HCT116 (cell line): Measurements from ENCODE around the gene SH2B2. TPM values are rescaled to one million over a fixed set of nuclear protein-coding genes. Genes with fewer than 3 reads are reported as not detected.
A peak's percentile ranks its signal among the peaks of the same experiment; 100 is the strongest.

Experiments used
- ATAC-seq: fragments of 200-7000 bp; cut with Tn5 transposase; 2 replicates; pipeline ENCODE4 v1.9.1; 2020; ENCODE audit warnings: mild to moderate bottlenecking, moderate library complexity
- BruUV-seq: library from RNA; stranded (reverse); fragments of 400-500 nt; replicated peaks from 2 replicates; lab custom pipeline; 2021; lab: Mats Ljungman, UMichigan
- CTCF ChIA-PET: fragments of 300-600 bp; sonication (Branson Sonifier 250); formaldehyde crosslinking; loops from one replicate; lab custom pipeline; 2021; ENCODE audit warnings: antibody characterized with exemption; lab: Charles Lee
- POLR2A ChIA-PET: fragments of 300-600, 350-600 bp; sonication (Branson Sonifier 250); formaldehyde crosslinking; loops from one replicate; lab custom pipeline; 2021; ENCODE audit warnings: antibody characterized with exemption; lab: Charles Lee
- RAD21 ChIA-PET, 2 experiments: fragments of 300-600 bp; sonication (Branson Sonifier 250); formaldehyde crosslinking; loops; one replicate each; lab custom pipeline; 2023; ENCODE audit warnings: low total read pairs in 2 of 2; ENCODE audit not compliant: uncharacterized antibody in 2 of 2, unreplicated experiment in 2 of 2, low non-redundant PET in 1 of 2; lab: Charles Lee
- DNase-seq: peaks from one replicate; pipeline ENCODE4 v3.0.0-alpha.2; 2010; ENCODE audit warnings: low read depth, low spot score
- H2AFZ ChIP-seq: fragments of 200-600 bp; shearing (Covaris generic), sonication (generic); 2 replicates; pipeline ENCODE4 v1.6.1; 2017; ENCODE audit warnings: low read depth, mixed run types, mixed read lengths, antibody characterized with exemption, low read length; ENCODE audit not compliant: poor library complexity, severe bottlenecking
- H3K27ac ChIP-seq: 2 replicates; pipeline ENCODE4 v1.5.1; 2012; ENCODE audit warnings: low read depth, low read length
- H3K27me3 ChIP-seq: fragments of 200-600 bp; sonication (generic); 2 replicates; pipeline ENCODE4 v1.6.1; 2016; ENCODE audit warnings: mixed run types, low read length, mixed read lengths; ENCODE audit not compliant: insufficient read depth
- H3K36me3 ChIP-seq, 2 experiments: fragments of 200-500 bp in 1 of 2; fragments of 200-600 bp in 1 of 2; sonication (Bioruptor generic) in 1 of 2; sonication (generic) in 1 of 2; 2 replicates each; pipeline versions ENCODE4 v1.5.1 to v1.6.1; 2014 to 2016; ENCODE audit warnings: low read length in 2 of 2, inconsistent platforms in 1 of 2, mixed read lengths in 1 of 2, mixed run types in 1 of 2; ENCODE audit not compliant: insufficient read depth in 2 of 2, control insufficient read depth in 1 of 2
- H3K4me1 ChIP-seq, 2 experiments: fragments of 200-600 bp in 1 of 2; sonication (generic) in 1 of 2; 2 replicates each; pipeline versions ENCODE4 v1.5.1 to v1.6.1; 2012 to 2017; ENCODE audit warnings: low read length in 2 of 2, inconsistent platforms in 1 of 2, mild to moderate bottlenecking in 1 of 2, mixed read lengths in 1 of 2, mixed run types in 1 of 2, moderate library complexity in 1 of 2; ENCODE audit not compliant: insufficient read depth in 2 of 2, control insufficient read depth in 1 of 2
- H3K4me2 ChIP-seq: fragments of 200-600 bp; sonication (generic); 2 replicates; pipeline ENCODE4 v1.6.1; 2017; ENCODE audit warnings: mixed run types, low read length, mixed read lengths
- H3K4me3 ChIP-seq, 2 experiments: fragments of 200-600 bp in 1 of 2; sonication (generic) in 1 of 2; replicated peaks in 1 of 2; 2 replicates each; pipeline ENCODE4 v1.5.1; 2011 to 2016; ENCODE audit warnings: low read length in 2 of 2, control low read depth in 1 of 2, low read depth in 1 of 2, mild to moderate bottlenecking in 1 of 2, mixed read lengths in 1 of 2, mixed run types in 1 of 2
- H3K79me2 ChIP-seq: fragments of 200-600 bp; sonication (generic); 2 replicates; pipeline ENCODE4 v1.6.1; 2017; ENCODE audit warnings: mild to moderate bottlenecking, mixed run types, low read length, moderate library complexity, mixed read lengths; ENCODE audit not compliant: insufficient read depth
- H3K9ac ChIP-seq: fragments of 200-600 bp; sonication (generic); 2 replicates; pipeline ENCODE4 v1.6.1; 2016; ENCODE audit warnings: low read length, mixed read lengths
- H3K9me2 ChIP-seq: fragments of 200-600 bp; sonication (generic), shearing (Covaris generic); 2 replicates; pipeline ENCODE4 v1.6.1; 2017; ENCODE audit warnings: mixed run types, mild to moderate bottlenecking, moderate library complexity; ENCODE audit not compliant: insufficient read depth
- H3K9me3 ChIP-seq, 2 experiments: fragments of 200-500 bp in 1 of 2; fragments of 200-600 bp in 1 of 2; sonication (Bioruptor generic) in 1 of 2; sonication (generic) in 1 of 2; 2 replicates each; pipeline ENCODE4 v1.6.1; 2014 to 2017; ENCODE audit warnings: low read length in 2 of 2, mixed read lengths in 2 of 2, inconsistent platforms in 1 of 2, low read depth in 1 of 2, mild to moderate bottlenecking in 1 of 2, mixed run types in 1 of 2, moderate library complexity in 1 of 2; ENCODE audit not compliant: control insufficient read depth in 1 of 2, insufficient read depth in 1 of 2
- H4K20me1 ChIP-seq: fragments of 200-600 bp; sonication (generic), shearing (Covaris generic); 2 replicates; pipeline ENCODE4 v1.6.1; 2017; ENCODE audit warnings: mixed run types, mild to moderate bottlenecking, moderate library complexity; ENCODE audit not compliant: insufficient read depth
- CBX3 ChIP-seq: IDR thresholded peaks from 2 replicates; pipeline ENCODE4 v1.6.1; 2012; ENCODE audit warnings: low read depth
- CTCF ChIP-seq, 3 experiments: fragments of 200-600 bp in 1 of 3; sonication (generic) in 1 of 3; IDR thresholded peaks in 2 of 3; conservative IDR thresholded peaks in 1 of 3; 2 replicates each; pipeline ENCODE4 v1.5.1; 2012 to 2017; ENCODE audit warnings: low read depth in 2 of 3, low read length in 2 of 3, antibody characterized with exemption in 1 of 3, borderline replicate concordance in 1 of 3, control low read depth in 1 of 3, mild to moderate bottlenecking in 1 of 3, mixed read lengths in 1 of 3, mixed run types in 1 of 3, moderate library complexity in 1 of 3; ENCODE audit not compliant: insufficient read depth in 1 of 3
- JUND ChIP-seq: IDR thresholded peaks from 2 replicates; pipeline ENCODE4 v1.6.1; 2012
- POLR2AphosphoS5 ChIP-seq: IDR thresholded peaks from 2 replicates; pipeline ENCODE4 v1.6.1; 2011; ENCODE audit warnings: mild to moderate bottlenecking, low read depth, low read length, moderate library complexity
- RAD21 ChIP-seq: IDR thresholded peaks from 2 replicates; pipeline ENCODE4 v1.6.1; 2012; ENCODE audit warnings: low read depth, mild to moderate bottlenecking
- SRF ChIP-seq: IDR thresholded peaks from 2 replicates; pipeline ENCODE4 v1.6.1; 2012; ENCODE audit warnings: low read depth
- TCF7L2 ChIP-seq: IDR thresholded peaks from 2 replicates; pipeline ENCODE4 v1.7.0; 2011; ENCODE audit warnings: borderline replicate concordance, inconsistent platforms; ENCODE audit not compliant: insufficient read depth, insufficient read length; ENCODE audit errors: extremely low read depth
- YY1 ChIP-seq: IDR thresholded peaks from 2 replicates; pipeline ENCODE4 v1.6.1; 2011; ENCODE audit warnings: low read length, low read depth, moderate library complexity, mild to moderate bottlenecking; ENCODE audit not compliant: insufficient replicate concordance; ENCODE audit errors: extremely low read depth
- ZNF274 ChIP-seq: fragments of 200-500 bp; sonication (Bioruptor generic); IDR thresholded peaks from 2 replicates; pipeline ENCODE4 v1.6.1; 2014; ENCODE audit warnings: mild to moderate bottlenecking, low read depth, low read length, inconsistent platforms
- intact Hi-C: fragments of 100-400 bp; cut with micrococcal nuclease; formaldehyde crosslinking; loops from 2 replicates; pipeline ENCODE4 v1.10.0; 2022
- total RNA-seq: library from RNA; stranded (reverse); gene quantifications from one replicate; pipeline ENCODE4 v1.2.1, GENCODE V29; 2021; ENCODE audit not compliant: unreplicated experiment

SH2B2 gene
- total RNA-seq, 1 experiment from 2014 or later: 11.8 TPM

- CTCF ChIA-PET: interaction anchor here (1.3 kb wide), 1 partner anchor 8 kb away, joined by 4 read pairs; no protein-coding TSS in a partner anchor
- no peak overlapping the region for H2AFZ ChIP-seq
Observed at GRCh38 chr7:102287981-102288278, 1.3 kb downstream of the SH2B2 start.

GRCh38 chr7:102288285-102288930, 1.7 kb downstream of the SH2B2 start:
- RAD21 ChIA-PET: no interaction called here
- no peaks in the 10 kb centered on the region for H3K27me3 ChIP-seq
- no peak for ATAC-seq
- intact Hi-C loops: no loop called here
- no peaks in the 10 kb centered on the region for H4K20me1 ChIP-seq
- peak overlapping the region; percentile 69 to 76 for H3K4me3 ChIP-seq
- peaks cover 15 to 26% of the 10 kb centered on the region in 2 experiments for H3K4me1 ChIP-seq
- no peaks in the 10 kb centered on the region for H3K9me3 ChIP-seq
- TF ChIP-seq RAD21: no peak
- peak in 1 of 3 experiments; percentile 31; a peak in 3 of 6 replicates for TF ChIP-seq CTCF (IDR thresholded peaks at IDR 0.05 in 2 of 3, conservative IDR thresholded peaks at IDR 0.05 in 1 of 3; ENCODE audit: borderline replicate concordance in 1 of 3, insufficient read depth in 1 of 3, low read depth in 2 of 3, low read length in 2 of 3)
- TF ChIP-seq TCF7L2: no peak
- TF ChIP-seq JUND: no peak
- no peak for TF ChIP-seq YY1
- DNase-seq: no peak
- H3K79me2 ChIP-seq: peaks cover 6% of the 10 kb centered on the region; the same call in 1 of the 2 replicates
- H3K9ac ChIP-seq: peak overlapping the region; percentile 72
- H3K9me2 ChIP-seq: no peaks in the 10 kb centered on the region
- H3K4me2 ChIP-seq: peak overlapping the region; percentile 96
- no peak overlapping the region for H2AFZ ChIP-seq
- BruUV-seq: TSS peak; percentile 29
- H3K36me3 ChIP-seq: no peaks in the 10 kb centered on the region
- peak overlapping the region; percentile 59 for H3K27ac ChIP-seq
- POLR2A ChIA-PET: no interaction called here
- CTCF ChIA-PET: interaction anchor here (1.3 kb wide), 1 partner anchor 9 kb away, joined by 4 read pairs; no protein-coding TSS in a partner anchor

More at GRCh38 chr7:102287981-102288278, 1.3 kb downstream of the SH2B2 start:
- H3K79me2 ChIP-seq: peaks cover 6% of the 10 kb centered on the region; the same call in 1 of the 2 replicates
- H3K4me2 ChIP-seq: peak overlapping the region; percentile 96
- H3K9me3 ChIP-seq: no peaks in the 10 kb centered on the region
- intact Hi-C loops: no loop called here
- H3K27me3 ChIP-seq: no peaks in the 10 kb centered on the region
- H3K4me3 ChIP-seq: peak overlapping the region; percentile 69 to 76
- H3K9ac ChIP-seq: peak overlapping the region; percentile 72
- H3K27ac ChIP-seq: peak overlapping the region; percentile 59
- peaks cover 15 to 26% of the 10 kb centered on the region in 2 experiments for H3K4me1 ChIP-seq
- no peaks in the 10 kb centered on the region for H3K9me2 ChIP-seq
- no peaks in the 10 kb centered on the region for H4K20me1 ChIP-seq
- ATAC-seq (peak; percentile 39), DNase-seq (no peak)
- TF ChIP-seq CBX3 (no peak), POLR2AphosphoS5 (no peak), SRF (no peak), ZNF274 (no peak), TCF7L2 (no peak)
- ChIA-PET POLR2A (no interaction called here), RAD21 (no interaction called here)
- BruUV-seq: no TSS peak
- H3K36me3 ChIP-seq: no peaks in the 10 kb centered on the region
